GM12878 (cell line): ENCODE measurements around the gene ZMIZ2. TPM values are rescaled to one million over a fixed set of nuclear protein-coding genes. Genes with fewer than 3 reads are reported as not detected.
"Not testable (repeated sequence)": the region's sequence is repeated elsewhere in the genome, so short reads cannot be mapped to it uniquely, and the experiment has no call there.

Source experiments
- ATAC-seq: fragments of 200-7000 bp; cut with Tn5 transposase; 3 replicates; pipeline ENCODE4 v1.9.1; 2020; ENCODE audit warnings: mild to moderate bottlenecking, moderate library complexity
- BruUV-seq: library from RNA; stranded (reverse); fragments of 400-500 nt; replicated peaks from 2 replicates; lab custom pipeline; 2021; lab: Mats Ljungman, UMichigan
- CTCF ChIA-PET: fragments of 300-600 bp; sonication (Branson Sonifier 250); formaldehyde crosslinking; extraction: SDS; loops from one replicate; lab custom pipeline; 2021; ENCODE audit warnings: inconsistent platforms; lab: Yijun Ruan, JAX
- POLR2A ChIA-PET: fragments of 350-600 bp; formaldehyde crosslinking; extraction: SDS; loops from one replicate; lab custom pipeline; 2021; ENCODE audit warnings: inconsistent platforms; lab: Charles Lee
- RAD21 ChIA-PET: fragments of 300-600 bp; sonication (Branson Sonifier 250); formaldehyde crosslinking; loops from one replicate; lab custom pipeline; 2023; ENCODE audit warnings: antibody characterized with exemption; ENCODE audit not compliant: unreplicated experiment; lab: Charles Lee
- SMC1A ChIA-PET: fragments of 300-600 bp; sonication (Branson Sonifier 250); formaldehyde crosslinking; loops from one replicate; lab custom pipeline; 2023; ENCODE audit not compliant: unreplicated experiment, uncharacterized antibody; lab: Charles Lee
- DNase-seq: peaks from one replicate; pipeline ENCODE4 v3.0.0-alpha.2; 2011; ENCODE audit warnings: low read depth, low spot score
- FAIRE-seq: peaks from 3 replicates; lab custom pipeline; 2011; peaks lifted over from hg19 to GRCh38; lab: Jason Lieb, UNC
- H2AFZ ChIP-seq: 2 replicates; pipeline ENCODE4 v1.6.0; 2011; ENCODE audit warnings: low read depth, low read length, control low read depth; ENCODE audit not compliant: control insufficient read depth
- H3K27ac ChIP-seq: 2 replicates; pipeline ENCODE4 v1.5.1; 2011; ENCODE audit warnings: control low read depth; ENCODE audit not compliant: control insufficient read depth, insufficient read depth
- H3K27me3 ChIP-seq, 2 experiments: replicated peaks in 1 of 2; 2 replicates each; pipeline versions ENCODE4 v1.6.0 to v1.6.1; 2011; ENCODE audit warnings: low read length in 1 of 2; ENCODE audit not compliant: control insufficient read depth in 2 of 2, insufficient read depth in 2 of 2
- H3K36me3 ChIP-seq, 2 experiments: 2 replicates each; pipeline ENCODE4 v1.5.1; 2011; ENCODE audit warnings: low read length in 1 of 2; ENCODE audit not compliant: control insufficient read depth in 2 of 2, insufficient read depth in 2 of 2
- H3K4me1 ChIP-seq: 2 replicates; pipeline ENCODE4 v1.6.1; 2011; ENCODE audit warnings: mild to moderate bottlenecking, low read length, moderate library complexity, mixed read lengths; ENCODE audit not compliant: control insufficient read depth, insufficient read depth
- H3K4me2 ChIP-seq: 2 replicates; pipeline ENCODE4 v1.6.0; 2011; ENCODE audit warnings: control low read depth; ENCODE audit not compliant: control insufficient read depth, insufficient read depth
- H3K4me3 ChIP-seq: fragments of 200-600 bp; sonication (generic); 2 replicates; pipeline ENCODE4 v1.5.1; 2016
- H3K79me2 ChIP-seq: 2 replicates; pipeline ENCODE4 v1.6.0; 2011; ENCODE audit warnings: low read length; ENCODE audit not compliant: control insufficient read depth, insufficient read depth
- H3K9ac ChIP-seq: 2 replicates; pipeline ENCODE4 v1.8.0; 2011; ENCODE audit warnings: low read length, control low read depth, mixed read lengths; ENCODE audit not compliant: control insufficient read depth, insufficient read depth
- H3K9me3 ChIP-seq: replicated peaks from 3 replicates; pipeline ENCODE4 v1.5.1; 2011; ENCODE audit warnings: mild to moderate bottlenecking, low read length; ENCODE audit not compliant: control insufficient read depth, insufficient read depth
- H4K20me1 ChIP-seq: 2 replicates; pipeline ENCODE4 v1.6.0; 2011; ENCODE audit not compliant: control insufficient read depth, insufficient read depth
- IKZF2 ChIP-seq, 2 experiments: fragments of 450-650 bp; IDR thresholded peaks; 2 replicates each; pipeline ENCODE4 v1.6.1; 2017; ENCODE audit warnings: mild to moderate bottlenecking in 2 of 2, moderate library complexity in 2 of 2
- MEF2A ChIP-seq: IDR thresholded peaks from 2 replicates; pipeline ENCODE4 v1.6.1; 2011; ENCODE audit warnings: low read depth, mild to moderate bottlenecking, low read length, moderate library complexity; ENCODE audit not compliant: insufficient read depth
- MEF2B ChIP-seq: fragments of 450-650 bp; IDR thresholded peaks from 2 replicates; pipeline ENCODE4 v1.6.1; 2018; ENCODE audit warnings: mild to moderate bottlenecking, moderate library complexity; ENCODE audit not compliant: partially characterized antibody, poor library complexity, severe bottlenecking
- MTA2 ChIP-seq: fragments of 450-650 bp; IDR thresholded peaks from 2 replicates; pipeline ENCODE4 v1.6.1; 2016; ENCODE audit warnings: low read depth, mild to moderate bottlenecking, moderate library complexity
- PRDM15 ChIP-seq: fragments of 450-650 bp; formaldehyde crosslinking; IDR thresholded peaks from 2 replicates; pipeline ENCODE4 v1.4.0; 2020; ENCODE audit warnings: mild to moderate bottlenecking, moderate library complexity
- RELB ChIP-seq: fragments of 450-650 bp; IDR thresholded peaks from 2 replicates; pipeline ENCODE4 v1.6.1; 2017; ENCODE audit warnings: low read depth, mild to moderate bottlenecking, moderate library complexity
- YY1 ChIP-seq: IDR thresholded peaks from 2 replicates; pipeline ENCODE4 v1.6.1; 2011; ENCODE audit warnings: low read depth, mild to moderate bottlenecking, low read length
- ZNF217 ChIP-seq: fragments of 450-650 bp; IDR thresholded peaks from 2 replicates; pipeline ENCODE4 v1.6.1; 2017; ENCODE audit warnings: antibody characterized with exemption, mild to moderate bottlenecking
- ZNF384 ChIP-seq: IDR thresholded peaks from 2 replicates; pipeline ENCODE4 v1.6.1; 2012; ENCODE audit warnings: low read depth, mild to moderate bottlenecking, low read length, improper control_type of control experiment, borderline replicate concordance
- ZZZ3 ChIP-seq: IDR thresholded peaks from 2 replicates; pipeline ENCODE4 v1.6.1; 2011; ENCODE audit warnings: low read depth; ENCODE audit not compliant: control insufficient read depth, insufficient read length
- WGBS: methylation state at CpG from one replicate; pipeline ENCODE4 v1.1.6; 2016; ENCODE audit warnings: low lambda C conversion rate; ENCODE audit not compliant: insufficient replicate concordance, insufficient coverage; ENCODE audit errors: missing lambda C conversion rate; 5-methylcytosine and 5-hydroxymethylcytosine counted together
- in situ Hi-C: fragments of 300-500 bp; cut with MboI; formaldehyde crosslinking; loops from 9 replicates; pipeline ENCODE4 v1.14.3; 2018; ENCODE audit warnings: mixed read lengths
- intact Hi-C: fragments of 100-400 bp; cut with micrococcal nuclease; formaldehyde crosslinking; loops from one replicate; pipeline ENCODE4 v1.14.2; 2022; ENCODE audit not compliant: unreplicated experiment
- polyA plus RNA-seq, 11 experiments: library from polyadenylated mRNA; depleted of rRNA in 4 of 11; unstranded in 6 of 11; stranded (reverse) in 5 of 11; fragments of >200 nt; fragmentation: Nextera tagmentation in 4 of 11; fragmentation: Illumina TruSeq in 1 of 11; extraction: Ambion mirVana in 4 of 11; extraction: Trizol in 1 of 11; gene quantifications; 1 replicate in 1 of 11; 2 replicates in 10 of 11; pipeline versions ENCODE4 v1.2.1 to v1.2.3, GENCODE V29; 2011 to 2016; ENCODE audit warnings: inconsistent platforms in 2 of 11, missing spikeins in 2 of 11, low read depth in 1 of 11
- total RNA-seq, 4 experiments: library from RNA; depleted of rRNA in 3 of 4; stranded (reverse); fragments of >200 nt in 3 of 4; fragmentation: Illumina TruSeq in 1 of 4; extraction: Trizol in 1 of 4; gene quantifications; 2 replicates each; pipeline versions ENCODE4 v1.2.1 to v1.2.3, GENCODE V29; 2013 to 2021

The ZMIZ2 gene
- total and polyA plus RNA-seq, 10 of the 15 experiments (the other 5 are each of a cell fraction or from before 2014, with no cell fraction given) = 0.71 to 158 (median 17.0) TPM

GRCh38 chr7:44785218-44785617, 36.6 kb downstream of the ZMIZ2 start:
- intact Hi-C loops, H3K9me3 ChIP-seq, SMC1A ChIA-PET, H3K27ac ChIP-seq, H4K20me1 ChIP-seq, H3K4me1 ChIP-seq, H3K9ac ChIP-seq, in situ Hi-C loops, H3K4me3 ChIP-seq, H3K4me2 ChIP-seq, DNase-seq, H3K79me2 ChIP-seq, H3K36me3 ChIP-seq, BruUV-seq, H2AFZ ChIP-seq, CTCF ChIA-PET, ATAC-seq, H3K27me3 ChIP-seq, FAIRE-seq: not testable (repeated sequence)
- ChIA-PET POLR2A (interaction anchor here (2.7 kb wide), 1 partner anchor 35 kb away, joined by 9 read pairs; no protein-coding TSS in a partner anchor), RAD21 (interaction anchor here (0.6 kb wide), 1 partner anchor 152 kb away, joined by 4 read pairs; no protein-coding TSS in a partner anchor)
- 78% methylated on average over 3 of the region's 3 CpGs for WGBS

GRCh38 chr7:44787041-44787440, 38.4 kb downstream of the ZMIZ2 start:
- no TSS peak for BruUV-seq
- ATAC-seq (peak; percentile 84), FAIRE-seq (no peak)
- no peak for TF ChIP-seq ZNF384
- no peak for TF ChIP-seq ZNF217
- no peak for TF ChIP-seq ZZZ3
- TF ChIP-seq IKZF2 (IDR thresholded peaks at IDR 0.05) = no peak
- no peak for TF ChIP-seq YY1
- TF ChIP-seq MEF2A = no peak
- no peak for TF ChIP-seq PRDM15 (CRISPR knock-in tag)
- no peak for TF ChIP-seq MEF2B
- TF ChIP-seq MTA2 = 0 out of 2 replicates have a peak, but pooled peaks have one; percentile 11
- 0 out of 2 replicates have a peak, but pooled peaks have one; percentile 30 for TF ChIP-seq RELB

More at GRCh38 chr7:44787041-44787440, 38.4 kb downstream of the ZMIZ2 start:
- H3K27me3 ChIP-seq = no peaks in the 10 kb centered on the region
- DNase-seq = no peak
- SMC1A ChIA-PET = interaction anchor here (0.6 to 1.8 kb wide), 4 partner anchors 11 to 58 kb away, joined by 3 to 9 read pairs (median 3); no protein-coding TSS in a partner anchor
- intact Hi-C loops = no loop called here
- no peaks in the 10 kb centered on the region for H4K20me1 ChIP-seq
- CTCF ChIA-PET = interaction anchor here (0.6 to 1.5 kb wide), 3 partner anchors 11 to 207 kb away, joined by 3 to 10 read pairs (median 3); no protein-coding TSS in a partner anchor
- H3K27ac ChIP-seq = no peak overlapping the region
- H3K9me3 ChIP-seq = peaks cover 5% of the 10 kb centered on the region; the same call in 2 of the 3 replicates
- no peaks in the 10 kb centered on the region; a peak in 1 of 4 replicates for H3K36me3 ChIP-seq
- no peak overlapping the region for H3K4me3 ChIP-seq
- no peak overlapping the region for H3K4me2 ChIP-seq
- H3K4me1 ChIP-seq = peaks cover 4% of the 10 kb centered on the region
- POLR2A ChIA-PET = interaction anchor here (0.7 to 2.7 kb wide), 6 partner anchors 8 to 181 kb away, joined by 3 to 11 read pairs (median 4); no protein-coding TSS in a partner anchor
- RAD21 ChIA-PET = interaction anchor here (0.8 to 2.1 kb wide), 5 partner anchors 19 to 104 kb away, joined by 3 to 6 read pairs (median 5); no protein-coding TSS in a partner anchor
- in situ Hi-C loops = no loop called here
- no peak overlapping the region for H3K9ac ChIP-seq
- 0% methylated on average over 4 of the region's 4 CpGs for WGBS
- peak overlapping the region; percentile 58 for H2AFZ ChIP-seq
- H3K79me2 ChIP-seq = no peaks in the 10 kb centered on the region
